H9 (cell line): ENCODE measurements around the gene CNGB1. TPM values are rescaled to one million over a fixed set of nuclear protein-coding genes. Genes with fewer than 3 reads are reported as not detected.

Experiments
- DNase-seq: peaks from one replicate; pipeline ENCODE4 v3.0.0-alpha.2; 2017
- H2AFZ ChIP-seq: one replicate; pipeline ENCODE4 v1.6.1; 2013; ENCODE audit warnings: mild to moderate bottlenecking, low read length, control low read depth, moderate library complexity
- H2AK5ac ChIP-seq: 2 replicates; pipeline ENCODE4 v1.6.1; 2013; ENCODE audit warnings: low read length, control low read depth, mixed read lengths; ENCODE audit not compliant: insufficient read length
- H2BK120ac ChIP-seq: one replicate; pipeline ENCODE4 v1.6.1; 2013; ENCODE audit warnings: low read depth, mild to moderate bottlenecking, low read length, control low read depth, inconsistent platforms; ENCODE audit not compliant: poor library complexity, severe bottlenecking
- H2BK12ac ChIP-seq: 2 replicates; pipeline ENCODE4 v1.6.1; 2013; ENCODE audit warnings: low read length, control low read depth, mixed read lengths, low read depth; ENCODE audit not compliant: insufficient read length
- H2BK15ac ChIP-seq: 2 replicates; pipeline ENCODE4 v1.6.1; 2013; ENCODE audit warnings: low read depth, low read length, control low read depth
- H2BK20ac ChIP-seq: one replicate; pipeline ENCODE4 v1.6.1; 2013; ENCODE audit warnings: low read depth, mild to moderate bottlenecking, low read length, control low read depth, inconsistent platforms; ENCODE audit not compliant: poor library complexity, severe bottlenecking
- H2BK5ac ChIP-seq: 2 replicates; pipeline ENCODE4 v1.6.1; 2013; ENCODE audit warnings: low read length, control low read depth, mixed read lengths; ENCODE audit not compliant: insufficient read length
- H3K14ac ChIP-seq: 2 replicates; pipeline ENCODE4 v1.6.1; 2013; ENCODE audit warnings: low read length, control low read depth; ENCODE audit not compliant: insufficient read depth
- H3K18ac ChIP-seq: 2 replicates; pipeline ENCODE4 v1.6.1; 2013; ENCODE audit warnings: low read depth, mild to moderate bottlenecking, mixed read lengths, low read length, control low read depth; ENCODE audit not compliant: insufficient read length
- H3K23ac ChIP-seq: 2 replicates; pipeline ENCODE4 v1.6.1; 2013; ENCODE audit warnings: low read length, control low read depth, mixed read lengths, low read depth; ENCODE audit not compliant: insufficient read length
- H3K23me2 ChIP-seq: 2 replicates; pipeline ENCODE4 v1.6.1; 2013; ENCODE audit warnings: low read depth, mild to moderate bottlenecking, mixed read lengths, low read length, control low read depth; ENCODE audit not compliant: insufficient read length, poor library complexity, severe bottlenecking
- H3K27ac ChIP-seq: 2 replicates; pipeline ENCODE4 v1.5.1; 2013; ENCODE audit warnings: low read length, control low read depth, mixed read lengths, low read depth; ENCODE audit not compliant: insufficient read length
- H3K27me3 ChIP-seq: 2 replicates; pipeline ENCODE4 v1.6.1; 2013; ENCODE audit warnings: low read length, control low read depth, inconsistent platforms; ENCODE audit not compliant: insufficient read depth
- H3K4ac ChIP-seq: 2 replicates; pipeline ENCODE4 v1.6.1; 2013; ENCODE audit warnings: low read depth, mild to moderate bottlenecking, control low read depth, inconsistent platforms, low read length, moderate library complexity
- H3K4me1 ChIP-seq: 2 replicates; pipeline ENCODE4 v1.6.1; 2013; ENCODE audit warnings: low read length, control low read depth, inconsistent platforms; ENCODE audit not compliant: insufficient read depth
- H3K4me2 ChIP-seq: 2 replicates; pipeline ENCODE4 v1.6.1; 2013; ENCODE audit warnings: low read length, control low read depth, mixed read lengths; ENCODE audit not compliant: insufficient read length, insufficient read depth
- H3K56ac ChIP-seq: 2 replicates; pipeline ENCODE4 v1.6.1; 2013; ENCODE audit warnings: low read depth, mild to moderate bottlenecking, mixed read lengths, low read length, control low read depth; ENCODE audit not compliant: insufficient read length
- H3K79me1 ChIP-seq: 2 replicates; pipeline ENCODE4 v1.6.1; 2013; ENCODE audit warnings: low read depth, mild to moderate bottlenecking, moderate library complexity, low read length, control low read depth, inconsistent platforms; ENCODE audit not compliant: insufficient read depth, poor library complexity, severe bottlenecking
- H3K79me2 ChIP-seq: 2 replicates; pipeline ENCODE4 v1.6.1; 2013; ENCODE audit warnings: low read length, control low read depth, inconsistent platforms; ENCODE audit not compliant: insufficient read depth
- H3K9ac ChIP-seq: 2 replicates; pipeline ENCODE4 v1.6.1; 2013; ENCODE audit warnings: low read length, control low read depth, mixed read lengths; ENCODE audit not compliant: insufficient read length; ENCODE audit errors: extremely low read depth
- H3K9me3 ChIP-seq: one replicate; pipeline ENCODE4 v1.6.1; 2013; ENCODE audit warnings: low read depth, low read length, inconsistent platforms; ENCODE audit not compliant: control insufficient read depth
- H3T11ph ChIP-seq: one replicate; pipeline ENCODE4 v1.6.1; 2013; ENCODE audit warnings: mild to moderate bottlenecking, low read length, control low read depth, inconsistent platforms
- H4K20me1 ChIP-seq: one replicate; pipeline ENCODE4 v1.6.1; 2013; ENCODE audit not compliant: control insufficient read depth, insufficient read length, insufficient read depth
- H4K5ac ChIP-seq: 2 replicates; pipeline ENCODE4 v1.6.1; 2013; ENCODE audit warnings: low read depth, mild to moderate bottlenecking, mixed read lengths, low read length, control low read depth; ENCODE audit not compliant: insufficient read length
- H4K8ac ChIP-seq: replicated peaks from 2 replicates; pipeline ENCODE4 v1.6.1; 2013; ENCODE audit warnings: low read length, control low read depth, mixed read lengths, low read depth; ENCODE audit not compliant: insufficient read length
- H4K91ac ChIP-seq: 2 replicates; pipeline ENCODE4 v1.6.1; 2013; ENCODE audit warnings: low read depth, mild to moderate bottlenecking, moderate library complexity, mixed read lengths, low read length, control low read depth; ENCODE audit not compliant: insufficient read length
- H3K27ac Mint-ChIP-seq, 3 experiments: 2 replicates in 2 of 3; 3 replicates in 1 of 3; pipeline ENCODE4 v1.8.0; 2020 to 2021; ENCODE audit warnings: mixed read lengths in 3 of 3, mild to moderate bottlenecking in 1 of 3, moderate library complexity in 1 of 3
- H3K27me3 Mint-ChIP-seq: 2 replicates; pipeline ENCODE4 v1.8.0; 2021; ENCODE audit warnings: low read depth, mild to moderate bottlenecking, moderate library complexity, mixed read lengths
- H3K36me3 Mint-ChIP-seq, 3 experiments: 2 replicates in 2 of 3; 3 replicates in 1 of 3; pipeline ENCODE4 v1.8.0; 2020 to 2021; ENCODE audit warnings: low read depth in 3 of 3, mixed read lengths in 3 of 3; ENCODE audit not compliant: insufficient read depth in 1 of 3
- H3K4me1 Mint-ChIP-seq, 2 experiments: 2 replicates each; pipeline ENCODE4 v1.8.0; 2020; ENCODE audit warnings: mixed read lengths in 2 of 2
- H3K4me3 Mint-ChIP-seq, 2 experiments: 2 replicates in 1 of 2; 3 replicates in 1 of 2; pipeline ENCODE4 v1.8.0; 2020 to 2021; ENCODE audit warnings: mild to moderate bottlenecking in 2 of 2, mixed read lengths in 2 of 2, moderate library complexity in 1 of 2
- H3K9me3 Mint-ChIP-seq, 2 experiments: 2 replicates in 1 of 2; 3 replicates in 1 of 2; pipeline ENCODE4 v1.8.0; 2020; ENCODE audit warnings: mild to moderate bottlenecking in 2 of 2, mixed read lengths in 2 of 2, moderate library complexity in 1 of 2
- CTCF ChIP-seq: fragments of 200-600 bp; sonication (generic); conservative IDR thresholded peaks from 3 replicates; pipeline ENCODE4 v1.8.0; 2021; ENCODE audit warnings: antibody characterized with exemption, mild to moderate bottlenecking
- WGBS: extraction: QIAGEN DNeasy Blood & Tissue Kit; methylation state at CpG from one replicate; pipeline ENCODE4 v1.1.7; 2013; ENCODE audit warnings: missing lambda C conversion rate, low lambda C conversion rate, mixed read lengths; ENCODE audit not compliant: insufficient read length; ENCODE audit errors: extremely low coverage; 5-methylcytosine and 5-hydroxymethylcytosine counted together
- total RNA-seq: library from RNA; stranded (reverse); gene quantifications from 2 replicates; pipeline ENCODE4 v1.2.1, GENCODE V29; 2021

The CNGB1 gene
- total RNA-seq, 1 experiment from 2014 or later = not detected

GRCh38 chr16:57991551-57992059 is 20.7 kb upstream of the CNGB1 start:
- Histone ChIP-seq H3K9me3 (no peaks in the 10 kb centered on the region), H2BK20ac (no peak overlapping the region), H2BK120ac (no peak overlapping the region), H4K5ac (no peak overlapping the region), H3K27me3 (no peaks in the 10 kb centered on the region), H3K27ac (no peak overlapping the region), H3K79me2 (no peaks in the 10 kb centered on the region), H4K20me1 (no peaks in the 10 kb centered on the region), H3K79me1 (no peaks in the 10 kb centered on the region), H2BK15ac (no peak overlapping the region), H4K91ac (no peak overlapping the region), H3K56ac (no peak overlapping the region), H3K23ac (no peak overlapping the region), H3K4me2 (no peak overlapping the region), H2BK12ac (no peak overlapping the region), H3K9ac (no peak overlapping the region), H2AK5ac (no peak overlapping the region), H3K4ac (no peak overlapping the region), H3K23me2 (no peaks in the 10 kb centered on the region), H3K18ac (no peak overlapping the region), H3K4me1 (no peaks in the 10 kb centered on the region; the same call in 1 of the 2 replicates), H4K8ac (no peak overlapping the region), H3K14ac (no peak overlapping the region), H2BK5ac (no peak overlapping the region), H3T11ph (no peak overlapping the region), H2AFZ (no peak overlapping the region)
- Mint-ChIP-seq H3K4me3 (no peak overlapping the region), H3K4me1 (peaks cover 7 to 8% of the 10 kb centered on the region in 2 experiments), H3K9me3 (no peaks in the 10 kb centered on the region), H3K27ac (no peak overlapping the region; a peak in 1 of 7 replicates), H3K36me3 (peaks cover 0 to 2% (median 0%) of the 10 kb centered on the region in 3 experiments; a peak in 6 of 7 replicates), H3K27me3 (peaks cover 21% of the 10 kb centered on the region)
- DNase-seq = no peak
- no peak for TF ChIP-seq CTCF
- no CpG with 5 or more reads among the region's 11 CpGs for WGBS
